Spleen (tissue), 11 donors: ENCODE results near the gene NUMB. TPM values are rescaled to one million over a fixed set of nuclear protein-coding genes. Genes with fewer than 3 reads are reported as not detected.
A peak's percentile ranks its signal among the peaks of the same experiment; 100 is the strongest.

Source experiments
- DNase-seq: peaks from one replicate; pipeline ENCODE4 v3.0.0-alpha.2; 2020
- H3K27ac ChIP-seq, 8 donors: fragments of 200-600 bp; sonication (generic) in 7 of 8; 1 replicate in 4 of 8; 2 replicates in 4 of 8; pipeline versions ENCODE4 v1.5.0 to v1.8.0; 2016 to 2021; ENCODE audit warnings: inconsistent platforms in 4 of 8, mild to moderate bottlenecking in 4 of 8, moderate library complexity in 1 of 8
- H3K27me3 ChIP-seq, 7 donors: fragments of 200-600 bp; sonication (generic) in 6 of 7; replicated peaks in 1 of 7; 1 replicate in 4 of 7; 2 replicates in 3 of 7; pipeline versions ENCODE4 v1.5.0 to v1.8.0; 2016 to 2021; ENCODE audit warnings: inconsistent platforms in 3 of 7, mild to moderate bottlenecking in 1 of 7
- H3K36me3 ChIP-seq, 6 donors: fragments of 200-600 bp; sonication (generic) in 5 of 6; 1 replicate in 4 of 6; 2 replicates in 2 of 6; pipeline versions ENCODE4 v1.5.0 to v1.8.0; 2016 to 2021; ENCODE audit warnings: inconsistent platforms in 2 of 6
- H3K4me1 ChIP-seq, 6 donors: fragments of 200-600 bp; sonication (generic) in 5 of 6; 1 replicate in 3 of 6; 2 replicates in 3 of 6; pipeline versions ENCODE4 v1.5.0 to v1.8.0; 2016 to 2021; ENCODE audit warnings: inconsistent platforms in 3 of 6
- H3K4me3 ChIP-seq, 8 donors: fragments of 200-600 bp; sonication (generic) in 7 of 8; 1 replicate in 4 of 8; 2 replicates in 4 of 8; pipeline versions ENCODE4 v1.5.0 to v1.8.0; 2016 to 2021; ENCODE audit warnings: inconsistent platforms in 4 of 8, mild to moderate bottlenecking in 4 of 8, moderate library complexity in 2 of 8
- H3K9me3 ChIP-seq, 8 donors: fragments of 200-600 bp; sonication (generic) in 7 of 8; 1 replicate in 4 of 8; 2 replicates in 4 of 8; pipeline versions ENCODE4 v1.5.0 to v1.8.0; 2016 to 2021; ENCODE audit warnings: inconsistent platforms in 4 of 8
- CTCF ChIP-seq, 11 experiments: fragments of 200-600 bp in 7 of 11; fragments of 450-650 bp in 4 of 11; sonication (generic) in 4 of 11; IDR thresholded peaks in 8 of 11; conservative IDR thresholded peaks in 3 of 11; 1 replicate in 7 of 11; 2 replicates in 4 of 11; pipeline versions ENCODE4 v1.4.0 to v1.8.0; 2016 to 2021; ENCODE audit warnings: antibody characterized with exemption in 11 of 11, inconsistent platforms in 4 of 11, mild to moderate bottlenecking in 1 of 11
- POLR2A ChIP-seq, 3 donors: fragments of 450-650 bp; IDR thresholded peaks; one replicate each; pipeline ENCODE4 v1.5.1; 2017; ENCODE audit warnings: antibody characterized with exemption in 3 of 3, mild to moderate bottlenecking in 1 of 3
- POLR2AphosphoS5 ChIP-seq, 3 donors: sonication (generic); formaldehyde crosslinking; IDR thresholded peaks; one replicate each; pipeline ENCODE4 v1.5.1; 2017; ENCODE audit warnings: antibody characterized with exemption in 3 of 3
- WGBS, 5 donors: extraction: QIAGEN DNeasy Blood & Tissue Kit in 3 of 5; methylation state at CpG; one replicate each; pipeline versions ENCODE4 v1.1.5 to v1.1.7; 2013 to 2018; 5-methylcytosine and 5-hydroxymethylcytosine counted together
- intact Hi-C: fragments of 100-400 bp; cut with DNase I; formaldehyde crosslinking; loops from one replicate; pipeline ENCODE4 v1.15.0; 2023; ENCODE audit warnings: low total_unique reads
- polyA plus RNA-seq, 3 donors: library from polyadenylated mRNA; stranded (reverse); fragments of 200-250 nt; gene quantifications; one replicate each; pipeline ENCODE4 v1.2.1, GENCODE V29; 2013
- total RNA-seq, 7 donors: library from RNA; depleted of rRNA in 3 of 7; stranded (reverse); fragments of >200 nt in 3 of 7; fragmentation: NEBNext Ultra II Directional in 4 of 7; extraction: Animal tissue kit (Norgen Biotek cat#: 25700) in 4 of 7; gene quantifications; one replicate each; pipeline versions ENCODE4 v1.1.0 to v1.2.1, GENCODE V29; 2016 to 2021
- donor health status: healthy with polysubstance abuse.
- donor health status: DM: no; HTN: no; CAD: no; lungs with moderate emphysema.
- donor health status: DM: no; HTN: no; CAD: no.
- donor health status: Bipolar disorder and iron deficiency.
- donor health status: healthy.
- donor health status: DM: no; HTN: no; CAD: no.
- donor health status: DM: yes; HTN: yes; CAD: no.

The NUMB gene
- total and polyA plus RNA-seq, 10 donors: 19.8 to 165 (median 92.9) TPM

- Histone ChIP-seq H3K36me3 (peaks cover 0 to 17% (median 0%) of the 10 kb centered on the region in 6 donors), H3K27me3 (no peaks in the 10 kb centered on the region), H3K4me1 (peaks cover 36 to 74% (median 55%) of the 10 kb centered on the region in 6 donors), H3K4me3 (peak overlapping the region in 1 of 8 donors; percentile 31), H3K27ac (peak overlapping the region in 4 of 8 donors; percentile 30 to 60 (median 55)), H3K9me3 (no peaks in the 10 kb centered on the region)
- intact Hi-C loops: no loop called here
- 36 to 53% (median 49%) methylated on average over 11 of the region's 11 CpGs for WGBS, 5 donors
- TF ChIP-seq POLR2AphosphoS5 (IDR thresholded peaks at IDR 0.05) (no peak), POLR2A (IDR thresholded peaks at IDR 0.05) (no peak), CTCF (IDR thresholded peaks at IDR 0.05 in 8 of 11, conservative IDR thresholded peaks at IDR 0.05 in 3 of 11) (no peak)
- no peak for DNase-seq
Observed at GRCh38 chr14:73452341-73453186, 5.8 kb downstream of the NUMB start.

- intact Hi-C loops: no loop called here
- Histone ChIP-seq H3K4me1 (peaks cover 0 to 66% (median 21%) of the 10 kb centered on the region in 6 donors), H3K4me3 (no peak overlapping the region), H3K9me3 (no peaks in the 10 kb centered on the region), H3K36me3 (peaks cover 0 to 9% (median 0%) of the 10 kb centered on the region in 6 donors), H3K27ac (no peak overlapping the region), H3K27me3 (no peaks in the 10 kb centered on the region)
- TF ChIP-seq CTCF (IDR thresholded peaks at IDR 0.05 in 8 of 11, conservative IDR thresholded peaks at IDR 0.05 in 3 of 11): no peak
- TF ChIP-seq POLR2A (IDR thresholded peaks at IDR 0.05): no peak
- TF ChIP-seq POLR2AphosphoS5 (IDR thresholded peaks at IDR 0.05): no peak
- 89 to 95% (median 91%) methylated on average over 11 of the region's 11 CpGs for WGBS, 5 donors
- DNase-seq: no peak
Observed at GRCh38 chr14:73443758-73444157, 14.6 kb downstream of the NUMB start.

- H3K27ac ChIP-seq: no peak overlapping the region
- 85 to 95% (median 91%) methylated on average over 7 of the region's 7 CpGs for WGBS, 5 donors
- no peak for DNase-seq
- H3K9me3 ChIP-seq: no peaks in the 10 kb centered on the region
- TF ChIP-seq POLR2AphosphoS5 (IDR thresholded peaks at IDR 0.05): no peak
- no peak for TF ChIP-seq CTCF (IDR thresholded peaks at IDR 0.05 in 8 of 11, conservative IDR thresholded peaks at IDR 0.05 in 3 of 11)
- TF ChIP-seq POLR2A (IDR thresholded peaks at IDR 0.05): no peak
- no peaks in the 10 kb centered on the region for H3K27me3 ChIP-seq
- H3K36me3 ChIP-seq: no peaks in the 10 kb centered on the region
- intact Hi-C loops: no loop called here
- H3K4me3 ChIP-seq: no peak overlapping the region
- H3K4me1 ChIP-seq: peaks cover 0 to 58% (median 22%) of the 10 kb centered on the region in 6 donors
Observed at GRCh38 chr14:73441286-73441685, 17.1 kb downstream of the NUMB start.

- Histone ChIP-seq H3K27me3 (no peaks in the 10 kb centered on the region), H3K4me3 (no peak overlapping the region), H3K36me3 (no peaks in the 10 kb centered on the region), H3K9me3 (no peaks in the 10 kb centered on the region), H3K27ac (no peak overlapping the region), H3K4me1 (peaks cover 0 to 62% (median 22%) of the 10 kb centered on the region in 6 donors)
- 80 to 91% (median 88%) methylated on average over 2 of the region's 2 CpGs for WGBS, 5 donors
- TF ChIP-seq CTCF (IDR thresholded peaks at IDR 0.05 in 8 of 11, conservative IDR thresholded peaks at IDR 0.05 in 3 of 11) (no peak), POLR2A (IDR thresholded peaks at IDR 0.05) (no peak), POLR2AphosphoS5 (IDR thresholded peaks at IDR 0.05) (no peak)
- intact Hi-C loops: no loop called here
- DNase-seq: no peak
Observed at GRCh38 chr14:73438993-73439392, 19.4 kb downstream of the NUMB start.
